Panc1 (cell line): Measurements from ENCODE around the gene PRRT1B. TPM values are rescaled to one million over a fixed set of nuclear protein-coding genes. Genes with fewer than 3 reads are reported as not detected.

Source experiments
- ATAC-seq: fragments of 200-7000 bp; cut with Tn5 transposase; 2 replicates; pipeline ENCODE4 v1.9.1; 2020; ENCODE audit warnings: mild to moderate bottlenecking, moderate library complexity
- BruUV-seq: library from RNA; stranded (reverse); fragments of 400-500 nt; replicated peaks from 2 replicates; lab custom pipeline; 2021; lab: Mats Ljungman, UMichigan
- CTCF ChIA-PET: fragments of 300-600 bp; sonication (Branson Sonifier 250); formaldehyde crosslinking; loops from one replicate; lab custom pipeline; 2022; ENCODE audit warnings: antibody characterized with exemption; lab: Charles Lee
- POLR2A ChIA-PET: fragments of 300-600 bp; sonication (Branson Sonifier 250); formaldehyde crosslinking; loops from one replicate; lab custom pipeline; 2022; ENCODE audit warnings: antibody characterized with exemption; lab: Charles Lee
- DNase-seq: peaks from one replicate; pipeline ENCODE4 v3.0.0-alpha.2; 2010; ENCODE audit warnings: low read depth, low spot score
- H3K27ac ChIP-seq: 2 replicates; pipeline ENCODE4 v1.5.1; 2011; ENCODE audit warnings: mild to moderate bottlenecking, low read length, inconsistent platforms
- H3K27me3 ChIP-seq: fragments of 200-500 bp; sonication (Bioruptor generic); 2 replicates; pipeline ENCODE4 v1.6.0; 2014; ENCODE audit warnings: low read length, inconsistent platforms; ENCODE audit not compliant: control insufficient read depth, insufficient read depth
- H3K36me3 ChIP-seq: fragments of 200-500 bp; sonication (Bioruptor generic); 2 replicates; pipeline ENCODE4 v1.5.1; 2014; ENCODE audit warnings: inconsistent platforms, mild to moderate bottlenecking, low read length, moderate library complexity; ENCODE audit not compliant: control insufficient read depth, insufficient read depth
- H3K4me1 ChIP-seq: 2 replicates; pipeline ENCODE4 v1.5.1; 2011; ENCODE audit warnings: inconsistent platforms, mild to moderate bottlenecking, low read length, moderate library complexity; ENCODE audit not compliant: control insufficient read depth, insufficient read depth
- H3K4me3 ChIP-seq, 2 experiments: 2 replicates each; pipeline ENCODE4 v1.5.1; 2011 to 2012; ENCODE audit warnings: low read depth in 2 of 2, low read length in 2 of 2, mild to moderate bottlenecking in 2 of 2, inconsistent platforms in 1 of 2, moderate library complexity in 1 of 2
- H3K9me3 ChIP-seq: fragments of 200-500 bp; sonication (Bioruptor generic); 2 replicates; pipeline ENCODE4 v1.5.1; 2014; ENCODE audit warnings: low read depth, mild to moderate bottlenecking, inconsistent platforms, low read length, moderate library complexity; ENCODE audit not compliant: control insufficient read depth, insufficient read depth
- POLR2AphosphoS5 ChIP-seq: IDR thresholded peaks from 2 replicates; pipeline ENCODE4 v1.6.1; 2012; ENCODE audit warnings: mild to moderate bottlenecking, low read depth, low read length, moderate library complexity
- SIN3A ChIP-seq: IDR thresholded peaks from 2 replicates; pipeline ENCODE4 v1.6.1; 2012; ENCODE audit warnings: low read depth, mild to moderate bottlenecking, low read length, moderate library complexity, borderline replicate concordance; ENCODE audit not compliant: insufficient read depth
- TCF7L2 ChIP-seq: IDR thresholded peaks from 2 replicates; pipeline ENCODE4 v1.6.1; 2011; ENCODE audit warnings: mild to moderate bottlenecking, low read depth, low read length, inconsistent platforms
- in situ Hi-C: cut with HindIII; loops from 2 replicates; pipeline ENCODE4 v1.10.0; 2016; ENCODE audit warnings: low sequenced_read_pairs, low pct_unique_long_range_greater_than_20kb
- intact Hi-C: fragments of 100-400 bp; cut with micrococcal nuclease; formaldehyde crosslinking; loops from one replicate; pipeline ENCODE4 v1.10.0; 2022; ENCODE audit not compliant: unreplicated experiment
- total RNA-seq: library from RNA; stranded (reverse); gene quantifications from one replicate; pipeline ENCODE4 v1.2.1, GENCODE V29; 2021; ENCODE audit not compliant: unreplicated experiment
- TF ChIP-seq, protein P1 (sequence below), 2 experiments: IDR thresholded peaks; 2 replicates each; pipeline ENCODE4 v1.6.1; 2011 to 2012; ENCODE audit warnings: low read depth in 2 of 2, control low read depth in 1 of 2, low read length in 1 of 2, mild to moderate bottlenecking in 1 of 2, moderate library complexity in 1 of 2; ENCODE audit not compliant: insufficient read depth in 1 of 2
- TF ChIP-seq, protein P2 (sequence below): fragments of 450-650 bp; IDR thresholded peaks from 2 replicates; pipeline ENCODE4 v1.5.1; 2017; ENCODE audit warnings: mild to moderate bottlenecking

PRRT1B gene
- total RNA-seq, 1 experiment from 2014 or later = 1.1 TPM

GRCh38 chr9:131589124-131589711 is 43.9 kb downstream of the PRRT1B start:
- H3K27ac ChIP-seq = no peak overlapping the region
- intact Hi-C loops = no loop called here
- no peaks in the 10 kb centered on the region for H3K27me3 ChIP-seq
- POLR2A ChIA-PET = no interaction called here
- H3K36me3 ChIP-seq = no peaks in the 10 kb centered on the region
- H3K4me3 ChIP-seq = no peak overlapping the region
- TF ChIP-seq SIN3A = no peak
- H3K4me1 ChIP-seq = no peaks in the 10 kb centered on the region; the same call in 1 of the 2 replicates
- no TSS peak for BruUV-seq
- CTCF ChIA-PET = no interaction called here
- DNase-seq (no peak), ATAC-seq (no peak)
- no peaks in the 10 kb centered on the region for H3K9me3 ChIP-seq
- in situ Hi-C loops = no loop called here

GRCh38 chr9:131589993-131590392 is 44.7 kb downstream of the PRRT1B start:
- Histone ChIP-seq H3K36me3 (no peaks in the 10 kb centered on the region), H3K9me3 (no peaks in the 10 kb centered on the region), H3K27ac (no peak overlapping the region), H3K27me3 (no peaks in the 10 kb centered on the region), H3K4me3 (no peak overlapping the region), H3K4me1 (no peaks in the 10 kb centered on the region; the same call in 1 of the 2 replicates)
- in situ Hi-C loops (no loop called here), intact Hi-C loops (loop anchor here (5.0 kb wide), 1 partner anchor 152 kb away; the partner anchor contains the start of gene RAPGEF1)
- DNase-seq = no peak
- POLR2A ChIA-PET = no interaction called here
- no TSS peak for BruUV-seq
- ATAC-seq = no peak
- TF ChIP-seq, protein P1, sequence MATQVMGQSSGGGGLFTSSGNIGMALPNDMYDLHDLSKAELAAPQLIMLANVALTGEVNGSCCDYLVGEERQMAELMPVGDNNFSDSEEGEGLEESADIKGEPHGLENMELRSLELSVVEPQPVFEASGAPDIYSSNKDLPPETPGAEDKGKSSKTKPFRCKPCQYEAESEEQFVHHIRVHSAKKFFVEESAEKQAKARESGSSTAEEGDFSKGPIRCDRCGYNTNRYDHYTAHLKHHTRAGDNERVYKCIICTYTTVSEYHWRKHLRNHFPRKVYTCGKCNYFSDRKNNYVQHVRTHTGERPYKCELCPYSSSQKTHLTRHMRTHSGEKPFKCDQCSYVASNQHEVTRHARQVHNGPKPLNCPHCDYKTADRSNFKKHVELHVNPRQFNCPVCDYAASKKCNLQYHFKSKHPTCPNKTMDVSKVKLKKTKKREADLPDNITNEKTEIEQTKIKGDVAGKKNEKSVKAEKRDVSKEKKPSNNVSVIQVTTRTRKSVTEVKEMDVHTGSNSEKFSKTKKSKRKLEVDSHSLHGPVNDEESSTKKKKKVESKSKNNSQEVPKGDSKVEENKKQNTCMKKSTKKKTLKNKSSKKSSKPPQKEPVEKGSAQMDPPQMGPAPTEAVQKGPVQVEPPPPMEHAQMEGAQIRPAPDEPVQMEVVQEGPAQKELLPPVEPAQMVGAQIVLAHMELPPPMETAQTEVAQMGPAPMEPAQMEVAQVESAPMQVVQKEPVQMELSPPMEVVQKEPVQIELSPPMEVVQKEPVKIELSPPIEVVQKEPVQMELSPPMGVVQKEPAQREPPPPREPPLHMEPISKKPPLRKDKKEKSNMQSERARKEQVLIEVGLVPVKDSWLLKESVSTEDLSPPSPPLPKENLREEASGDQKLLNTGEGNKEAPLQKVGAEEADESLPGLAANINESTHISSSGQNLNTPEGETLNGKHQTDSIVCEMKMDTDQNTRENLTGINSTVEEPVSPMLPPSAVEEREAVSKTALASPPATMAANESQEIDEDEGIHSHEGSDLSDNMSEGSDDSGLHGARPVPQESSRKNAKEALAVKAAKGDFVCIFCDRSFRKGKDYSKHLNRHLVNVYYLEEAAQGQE (IDR thresholded peaks at IDR 0.05; ENCODE audit: insufficient read depth in 1 of 2, low read depth in 2 of 2, low read length in 1 of 2) = no peak
- TF ChIP-seq, protein P2, sequence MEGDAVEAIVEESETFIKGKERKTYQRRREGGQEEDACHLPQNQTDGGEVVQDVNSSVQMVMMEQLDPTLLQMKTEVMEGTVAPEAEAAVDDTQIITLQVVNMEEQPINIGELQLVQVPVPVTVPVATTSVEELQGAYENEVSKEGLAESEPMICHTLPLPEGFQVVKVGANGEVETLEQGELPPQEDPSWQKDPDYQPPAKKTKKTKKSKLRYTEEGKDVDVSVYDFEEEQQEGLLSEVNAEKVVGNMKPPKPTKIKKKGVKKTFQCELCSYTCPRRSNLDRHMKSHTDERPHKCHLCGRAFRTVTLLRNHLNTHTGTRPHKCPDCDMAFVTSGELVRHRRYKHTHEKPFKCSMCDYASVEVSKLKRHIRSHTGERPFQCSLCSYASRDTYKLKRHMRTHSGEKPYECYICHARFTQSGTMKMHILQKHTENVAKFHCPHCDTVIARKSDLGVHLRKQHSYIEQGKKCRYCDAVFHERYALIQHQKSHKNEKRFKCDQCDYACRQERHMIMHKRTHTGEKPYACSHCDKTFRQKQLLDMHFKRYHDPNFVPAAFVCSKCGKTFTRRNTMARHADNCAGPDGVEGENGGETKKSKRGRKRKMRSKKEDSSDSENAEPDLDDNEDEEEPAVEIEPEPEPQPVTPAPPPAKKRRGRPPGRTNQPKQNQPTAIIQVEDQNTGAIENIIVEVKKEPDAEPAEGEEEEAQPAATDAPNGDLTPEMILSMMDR = no peak
- TF ChIP-seq TCF7L2 = no peak
- TF ChIP-seq POLR2AphosphoS5 = no peak
- no peak for TF ChIP-seq SIN3A
- CTCF ChIA-PET = no interaction called here

DNA sequence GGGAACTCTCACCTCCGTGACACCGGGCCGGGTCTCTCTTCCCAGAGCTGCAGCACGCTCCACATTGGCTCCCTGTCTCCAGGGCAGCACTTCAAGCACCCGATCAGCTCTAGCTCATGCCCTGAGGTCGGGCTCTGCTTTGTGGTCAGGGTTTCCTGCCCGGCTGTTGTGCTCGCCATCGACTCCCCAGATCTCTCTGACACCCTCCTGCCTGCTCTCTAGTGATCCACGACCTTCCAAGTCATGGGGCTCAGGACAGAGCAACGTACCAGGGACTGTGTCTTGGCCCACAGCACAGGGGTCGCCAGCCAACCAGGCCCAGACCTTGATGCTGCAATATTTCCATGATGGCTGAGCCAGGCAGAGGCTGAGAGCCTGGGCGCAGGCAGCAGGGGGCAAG is 45.1 kb downstream of the PRRT1B start:
- TF ChIP-seq, protein P1 (IDR thresholded peaks at IDR 0.05; ENCODE audit: insufficient read depth in 1 of 2, low read depth in 2 of 2, low read length in 1 of 2) = no peak
- no peak for TF ChIP-seq POLR2AphosphoS5
- no peak for TF ChIP-seq SIN3A
- TF ChIP-seq, protein P2 = no peak
- TF ChIP-seq TCF7L2 = no peak
- no peak for ATAC-seq
- Histone ChIP-seq H3K4me3 (no peak overlapping the region), H3K9me3 (no peaks in the 10 kb centered on the region), H3K27me3 (no peaks in the 10 kb centered on the region), H3K27ac (no peak overlapping the region), H3K36me3 (no peaks in the 10 kb centered on the region), H3K4me1 (no peaks in the 10 kb centered on the region; the same call in 1 of the 2 replicates)
- BruUV-seq = no TSS peak
- no peak for DNase-seq
- intact Hi-C loops = loop anchor here (5.0 kb wide), 1 partner anchor 152 kb away; the partner anchor contains the start of gene RAPGEF1
- ChIA-PET CTCF (no interaction called here), POLR2A (no interaction called here)
- in situ Hi-C loops = no loop called here
